ENCODE data around the gene SLC5A6. TPM values are rescaled to one million over a fixed set of nuclear protein-coding genes. Genes with fewer than 3 reads are reported as not detected.

Gene SLC5A6
- total RNA-seq, 1 donor from 2014 or later: 79.3 TPM

GRCh38 chr2:27237341-27237945 lies 25.4 kb upstream of the SLC5A6 start:
- no peak for DNase-seq (ENCODE audit: low spot score)

- no peak for DNase-seq (ENCODE audit: low spot score)
Measured at GRCh38 chr2:27236626-27237025, 24.6 kb upstream of the SLC5A6 start.

- DNase-seq (ENCODE audit: low spot score): no peak
Measured at GRCh38 chr2:27236136-27236535, 24.1 kb upstream of the SLC5A6 start.

GRCh38 chr2:27233341-27233740 lies 21.3 kb upstream of the SLC5A6 start:
- DNase-seq (ENCODE audit: low spot score): no peak

GRCh38 chr2:27231921-27232320 lies 19.9 kb upstream of the SLC5A6 start:
- no peak for DNase-seq (ENCODE audit: low spot score)

- DNase-seq (ENCODE audit: low spot score): no peak
Measured at GRCh38 chr2:27227501-27227900, 15.4 kb upstream of the SLC5A6 start.

GRCh38 chr2:27225526-27225925 lies 13.5 kb upstream of the SLC5A6 start:
- no peak for DNase-seq (ENCODE audit: low spot score)

- DNase-seq (ENCODE audit: low spot score): no peak
Measured at GRCh38 chr2:27223416-27223815, 11.3 kb upstream of the SLC5A6 start.

- no peak for DNase-seq (ENCODE audit: low spot score)
Measured at GRCh38 chr2:27222407-27222806, 10.3 kb upstream of the SLC5A6 start.

- DNase-seq (ENCODE audit: low spot score): no peak
Measured at GRCh38 chr2:27221166-27221565, 9.1 kb upstream of the SLC5A6 start.

- no peak for DNase-seq (ENCODE audit: low spot score)
Measured at GRCh38 chr2:27220091-27220490, 8.0 kb upstream of the SLC5A6 start.

- DNase-seq (ENCODE audit: low spot score): no peak
Measured at GRCh38 chr2:27219091-27219490, 7.0 kb upstream of the SLC5A6 start.

- DNase-seq (ENCODE audit: low spot score): no peak
Measured at GRCh38 chr2:27218614-27219013, 6.5 kb upstream of the SLC5A6 start.

- DNase-seq (ENCODE audit: low spot score): peak; percentile 96
Measured at GRCh38 chr2:27217173-27218121, 5.4 kb upstream of the SLC5A6 start, which contains the start of gene CAD. CAD (plus strand) TSS chr2:27217369; CDS start chr2:27217552, 183 bp downstream.

GRCh38 chr2:27216416-27217137 lies 4.5 kb upstream of the SLC5A6 start:
- DNase-seq (ENCODE audit: low spot score): peak; percentile 43

- DNase-seq (ENCODE audit: low spot score): no peak
Measured at GRCh38 chr2:27214941-27215340, 2.9 kb upstream of the SLC5A6 start.

- DNase-seq (ENCODE audit: low spot score): peak; percentile 6
Measured at GRCh38 chr2:27212626-27213471, 781 bp upstream of the SLC5A6 start.

GRCh38 chr2:27211241-27211942 lies 676 bp downstream of the SLC5A6 start:
- DNase-seq (ENCODE audit: low spot score): no peak

GRCh38 chr2:27209621-27210401 lies 2.3 kb downstream of the SLC5A6 start:
- peak; percentile 16 for DNase-seq (ENCODE audit: low spot score)
